DND-41 (cell line): ENCODE measurements around the gene DLGAP1.

Source experiments
- EZH2 ChIP-seq: IDR thresholded peaks from 3 replicates; pipeline ENCODE4 v1.6.1; 2012; ENCODE audit warnings: borderline replicate concordance, low read depth, mild to moderate bottlenecking, moderate library complexity, low read length, inconsistent platforms; ENCODE audit not compliant: severe bottlenecking
- TF ChIP-seq, protein P1 (sequence below): IDR thresholded peaks from 2 replicates; pipeline ENCODE4 v1.5.1; 2012; ENCODE audit warnings: borderline replicate concordance, low read length, moderate library complexity, mild to moderate bottlenecking; ENCODE audit not compliant: poor library complexity, severe bottlenecking; ENCODE audit errors: extremely low read depth

DNA sequence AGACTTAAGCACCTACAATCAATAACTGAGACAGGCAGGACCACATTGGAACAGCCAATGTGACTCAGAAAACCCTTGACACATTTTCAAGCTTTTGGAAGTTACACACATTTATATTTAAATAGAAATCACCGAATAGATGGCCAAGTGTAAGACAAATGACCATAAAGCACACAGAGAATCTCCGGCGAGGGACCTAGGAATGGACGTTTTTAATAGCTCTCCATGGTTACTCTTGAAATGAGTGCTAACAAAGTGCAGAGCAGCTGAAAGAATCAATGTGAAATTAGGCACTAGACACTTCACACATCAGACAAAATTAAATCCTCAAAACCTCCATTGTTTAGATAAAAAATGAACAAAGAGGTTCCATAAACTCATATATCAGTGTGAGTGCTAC is 376.9 kb downstream of the DLGAP1 start:
- TF ChIP-seq EZH2 = no peak
- TF ChIP-seq, protein P1, sequence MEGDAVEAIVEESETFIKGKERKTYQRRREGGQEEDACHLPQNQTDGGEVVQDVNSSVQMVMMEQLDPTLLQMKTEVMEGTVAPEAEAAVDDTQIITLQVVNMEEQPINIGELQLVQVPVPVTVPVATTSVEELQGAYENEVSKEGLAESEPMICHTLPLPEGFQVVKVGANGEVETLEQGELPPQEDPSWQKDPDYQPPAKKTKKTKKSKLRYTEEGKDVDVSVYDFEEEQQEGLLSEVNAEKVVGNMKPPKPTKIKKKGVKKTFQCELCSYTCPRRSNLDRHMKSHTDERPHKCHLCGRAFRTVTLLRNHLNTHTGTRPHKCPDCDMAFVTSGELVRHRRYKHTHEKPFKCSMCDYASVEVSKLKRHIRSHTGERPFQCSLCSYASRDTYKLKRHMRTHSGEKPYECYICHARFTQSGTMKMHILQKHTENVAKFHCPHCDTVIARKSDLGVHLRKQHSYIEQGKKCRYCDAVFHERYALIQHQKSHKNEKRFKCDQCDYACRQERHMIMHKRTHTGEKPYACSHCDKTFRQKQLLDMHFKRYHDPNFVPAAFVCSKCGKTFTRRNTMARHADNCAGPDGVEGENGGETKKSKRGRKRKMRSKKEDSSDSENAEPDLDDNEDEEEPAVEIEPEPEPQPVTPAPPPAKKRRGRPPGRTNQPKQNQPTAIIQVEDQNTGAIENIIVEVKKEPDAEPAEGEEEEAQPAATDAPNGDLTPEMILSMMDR = no peak
